HG03432 (cell line): ENCODE data around the gene STX17.
"Not testable (repeated sequence)": the region's sequence is repeated elsewhere in the genome, so short reads cannot be mapped to it uniquely, and the experiment has no call there.

Source experiments
- ATAC-seq: cut with Tn5 transposase; IDR thresholded peaks from one replicate; pipeline ENCODE4 v1.9.1; 2021; ENCODE audit warnings: mild to moderate bottlenecking, moderate library complexity; ENCODE audit not compliant: unreplicated experiment

Gene STX17

DNA sequence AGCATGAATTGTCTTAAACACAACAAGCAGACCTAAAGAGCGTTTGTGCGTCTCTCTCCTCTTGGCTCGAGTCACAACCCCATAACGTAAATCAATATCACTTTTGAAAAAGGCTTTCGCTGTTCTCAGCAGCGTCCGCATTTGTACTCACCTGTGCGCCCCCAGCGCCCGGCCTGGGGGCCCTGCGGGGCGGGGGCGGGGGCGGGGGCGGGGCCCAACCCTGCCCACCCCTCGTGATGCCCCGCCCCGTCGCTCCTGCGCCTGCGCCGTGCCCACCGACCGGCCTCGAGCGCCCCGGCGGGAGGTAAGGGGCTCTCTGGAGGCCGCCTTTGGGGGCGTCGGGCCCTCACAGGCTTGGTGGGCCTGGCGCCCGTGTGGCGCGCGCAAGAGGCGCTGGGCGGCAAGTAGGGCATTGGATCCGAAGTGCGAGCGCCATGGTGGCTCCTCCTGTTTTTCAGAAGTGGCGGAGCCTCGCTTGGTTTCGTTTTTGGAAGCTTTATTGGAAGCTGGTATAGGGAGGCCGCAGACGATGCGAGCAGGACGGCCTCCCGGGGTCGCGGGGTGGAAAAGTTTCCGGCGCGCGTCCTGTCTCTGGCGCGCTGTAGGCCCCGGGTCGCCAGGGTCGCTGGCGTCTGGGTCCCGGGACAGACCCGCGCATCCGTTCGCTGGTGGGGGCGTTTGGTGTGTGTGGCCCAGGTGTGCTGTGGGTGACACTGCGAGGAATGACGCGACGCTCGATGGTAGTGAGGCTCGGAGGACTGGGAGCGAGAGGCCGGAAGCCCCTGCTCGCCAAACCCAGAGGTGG is at the start of gene STX17:
Gene STX17 (plus strand): TSS at position 252 of the 805 bp plus-strand sequence. CDS start 8,586 bp downstream, outside the sequence.
- ATAC-seq = peak; percentile 87

DNA sequence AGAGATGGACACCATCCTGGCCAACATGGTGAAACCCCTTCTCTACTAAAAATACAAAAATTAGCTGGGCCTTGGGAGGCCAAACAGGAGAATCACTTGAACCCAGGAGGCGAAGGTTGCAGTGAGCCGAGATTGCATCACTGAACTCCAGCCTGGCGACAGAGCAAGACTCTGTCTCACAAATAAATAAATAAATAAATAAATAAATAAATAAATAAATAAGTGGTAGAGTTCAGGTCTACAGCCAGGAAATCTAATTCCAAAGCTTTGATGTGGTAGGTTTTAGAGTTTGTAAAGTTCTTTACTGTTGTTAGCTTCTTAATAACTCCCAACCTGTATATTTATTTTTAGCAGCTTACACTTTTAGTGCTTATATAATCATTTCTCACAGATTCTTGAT is 48.9 kb upstream of the STX17 start:
- not testable (repeated sequence) for ATAC-seq

DNA sequence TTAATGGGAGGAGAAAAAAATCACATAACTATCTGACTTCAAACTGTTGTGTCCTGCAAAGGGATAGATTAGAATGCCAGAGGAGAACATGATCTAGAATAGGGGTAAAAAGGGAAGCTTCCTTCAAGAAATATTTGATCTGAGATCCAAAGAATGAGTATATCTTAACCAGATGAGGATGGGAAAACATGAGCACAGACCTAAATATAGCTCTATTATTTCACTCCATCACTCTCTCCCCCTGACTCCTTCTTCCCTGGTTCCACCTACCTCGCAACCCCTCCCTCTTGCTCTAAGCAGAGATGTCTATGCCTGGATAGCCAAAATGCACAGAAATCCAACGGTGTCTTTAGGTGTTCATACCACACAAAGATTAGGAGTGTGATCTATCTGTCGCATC is 48.4 kb upstream of the STX17 start:
- ATAC-seq = no peak

DNA sequence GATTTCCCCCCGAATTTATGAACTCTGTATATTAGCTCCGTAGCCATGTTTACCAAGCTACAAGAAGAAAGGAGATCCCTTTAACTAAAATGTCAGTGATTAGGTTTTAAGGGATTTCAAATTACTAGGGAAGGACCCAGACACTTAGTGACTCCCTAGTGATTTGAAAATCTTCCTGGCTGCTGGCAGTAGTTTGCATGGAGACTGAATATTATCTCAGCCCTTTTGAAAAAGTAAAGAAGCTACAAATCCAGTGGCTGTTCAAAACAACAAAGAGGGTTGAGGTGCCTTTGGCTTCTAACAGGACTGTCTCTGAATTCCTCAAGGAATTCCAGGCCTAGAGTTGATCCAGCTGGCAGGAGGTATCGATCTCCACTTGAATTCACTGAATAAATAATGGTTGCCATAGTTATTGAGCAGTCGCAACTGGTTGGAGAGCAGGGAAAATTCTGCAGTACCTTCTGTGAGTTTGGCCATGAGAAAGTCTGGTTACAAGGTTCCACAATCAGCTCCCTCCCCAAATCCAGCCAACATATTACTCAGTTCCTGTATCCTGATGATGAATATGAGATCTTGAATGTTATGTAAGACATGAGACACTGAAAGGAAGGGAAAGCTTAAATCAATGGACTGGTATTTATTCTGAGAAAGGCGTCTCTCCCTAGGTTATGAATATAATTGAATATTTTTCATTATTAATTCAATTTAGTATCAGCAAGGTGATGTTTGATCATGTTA is 47.0 kb upstream of the STX17 start:
- no peak for ATAC-seq

DNA sequence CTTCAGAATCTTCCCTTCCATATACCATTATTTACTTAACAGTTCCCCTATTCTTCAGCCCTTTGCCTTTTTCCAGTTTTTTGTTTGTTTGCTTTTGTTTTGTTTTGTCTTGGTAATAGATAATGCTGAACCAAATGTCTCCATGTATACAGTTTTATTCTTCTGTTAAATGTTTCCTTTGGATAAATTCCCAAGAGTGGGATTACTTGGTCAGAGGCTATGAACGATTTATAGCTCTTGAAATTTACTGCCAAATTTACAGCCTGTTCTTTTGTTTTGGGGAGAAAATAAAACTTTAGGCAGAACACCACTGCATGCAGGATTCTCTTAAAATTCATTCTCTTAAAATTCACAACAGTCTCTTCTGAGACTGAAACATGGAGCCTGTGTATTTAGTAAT is 46.2 kb upstream of the STX17 start:
- ATAC-seq = no peak

DNA sequence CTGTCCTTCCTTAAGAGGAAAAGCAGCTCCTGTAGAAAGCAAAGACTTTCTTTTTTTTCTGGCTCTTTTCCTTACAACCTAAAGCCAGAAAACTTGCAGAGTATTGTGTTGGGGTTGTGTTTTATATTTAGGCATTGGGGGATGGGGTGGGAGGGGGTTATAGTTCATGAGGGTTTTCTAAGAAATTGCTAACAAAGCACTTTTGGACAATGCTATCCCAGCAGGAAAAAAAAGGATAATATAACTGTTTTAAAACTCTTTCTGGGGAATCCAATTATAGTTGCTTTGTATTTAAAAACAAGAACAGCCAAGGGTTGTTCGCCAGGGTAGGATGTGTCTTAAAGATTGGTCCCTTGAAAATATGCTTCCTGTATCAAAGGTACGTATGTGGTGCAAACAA is 42.5 kb upstream of the STX17 start:
- no peak for ATAC-seq

DNA sequence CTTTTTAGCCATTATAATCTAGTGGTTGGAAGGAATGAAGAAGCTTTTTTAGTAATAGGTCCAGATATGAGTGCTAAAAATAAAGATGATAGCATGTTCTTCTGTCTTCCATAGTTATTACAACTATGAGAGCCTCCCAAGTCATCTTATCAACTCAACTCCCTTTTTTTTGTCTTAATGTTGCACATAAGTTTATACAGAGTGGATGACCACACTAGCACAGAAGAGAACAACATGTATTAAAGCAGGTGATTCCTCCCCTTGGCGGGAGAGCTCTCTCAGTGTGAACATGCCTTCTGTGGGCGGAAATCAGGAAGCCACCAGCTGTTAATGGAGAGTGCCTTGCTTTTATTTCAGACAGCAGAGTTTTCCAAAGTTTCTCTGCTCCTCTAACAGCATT is 40.1 kb upstream of the STX17 start:
- ATAC-seq = no peak

DNA sequence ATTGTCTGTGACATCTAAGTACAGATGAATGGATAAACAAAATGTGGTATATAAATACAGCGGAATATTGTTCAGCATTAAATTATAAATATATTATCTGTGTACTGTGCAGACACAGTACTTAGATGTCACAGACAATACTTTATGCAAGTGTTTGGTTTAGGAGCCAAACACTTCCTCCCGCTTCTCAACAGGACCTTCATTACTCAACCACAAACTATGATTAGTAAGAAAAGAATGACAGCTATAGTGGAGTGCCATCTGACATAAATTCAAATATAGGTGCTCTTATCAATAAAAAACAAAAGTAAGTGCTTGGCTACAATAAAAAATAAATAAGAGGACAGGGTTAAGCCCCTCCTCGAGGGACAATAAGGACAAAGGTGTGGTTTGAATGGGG is 38.9 kb upstream of the STX17 start:
- no peak for ATAC-seq

DNA sequence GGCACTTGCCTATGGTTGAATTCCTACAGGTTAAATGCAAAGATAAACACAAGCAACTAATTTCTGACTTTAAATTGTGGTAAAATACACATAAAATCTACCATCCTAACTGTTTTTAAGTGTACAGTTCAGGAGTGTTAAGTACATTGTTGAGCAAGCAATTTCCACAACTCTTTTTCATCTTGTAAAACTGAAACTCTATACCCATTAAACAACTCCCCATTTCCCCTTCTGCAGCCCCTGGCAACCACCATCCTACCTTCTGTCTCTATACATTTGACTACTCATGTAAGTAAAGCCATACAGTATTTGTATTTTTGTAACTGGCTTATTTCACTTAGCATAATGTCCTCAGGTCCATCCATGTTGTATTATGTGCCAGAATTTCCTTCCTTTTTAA is 38.5 kb upstream of the STX17 start:
- ATAC-seq = peak; percentile 73

DNA sequence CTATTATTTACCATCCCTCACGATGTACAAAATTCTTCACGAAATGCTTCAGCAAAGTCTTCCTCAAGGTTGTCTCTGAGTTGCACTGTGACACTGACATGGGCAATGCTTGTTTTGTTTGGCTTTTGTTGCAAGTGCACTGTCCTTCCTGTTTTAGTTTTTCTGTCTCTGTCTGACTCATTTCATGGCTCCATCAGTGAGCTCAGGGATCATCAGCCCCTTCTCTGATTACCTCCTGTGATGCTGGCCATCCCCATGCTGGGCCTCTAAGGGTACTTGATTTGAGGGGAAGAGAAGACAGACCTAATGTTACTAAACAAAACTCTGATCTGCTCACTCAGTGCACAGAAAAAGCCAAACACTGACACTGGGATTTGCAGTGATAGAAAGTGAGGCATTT is 37.6 kb upstream of the STX17 start:
- ATAC-seq = peak; percentile 81

DNA sequence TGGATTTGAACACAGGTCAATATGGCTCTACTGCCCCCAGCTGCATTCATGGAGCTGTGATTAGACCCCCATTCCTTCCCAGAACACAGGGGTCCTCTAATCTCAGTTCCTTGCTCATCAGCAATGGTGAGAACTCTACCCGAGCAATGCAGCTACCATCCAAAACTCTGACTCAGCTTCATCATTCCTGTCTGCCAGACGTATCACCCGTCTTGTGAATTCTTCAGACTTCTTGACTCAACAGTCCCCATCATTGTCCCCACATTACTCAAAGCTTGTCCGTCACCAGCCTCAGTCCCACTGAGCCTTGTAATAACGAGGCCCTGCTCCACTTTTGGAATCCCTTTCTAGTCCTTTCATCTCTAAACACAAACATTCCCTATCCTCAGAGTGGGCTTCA is 36.3 kb upstream of the STX17 start:
- ATAC-seq = no peak

DNA sequence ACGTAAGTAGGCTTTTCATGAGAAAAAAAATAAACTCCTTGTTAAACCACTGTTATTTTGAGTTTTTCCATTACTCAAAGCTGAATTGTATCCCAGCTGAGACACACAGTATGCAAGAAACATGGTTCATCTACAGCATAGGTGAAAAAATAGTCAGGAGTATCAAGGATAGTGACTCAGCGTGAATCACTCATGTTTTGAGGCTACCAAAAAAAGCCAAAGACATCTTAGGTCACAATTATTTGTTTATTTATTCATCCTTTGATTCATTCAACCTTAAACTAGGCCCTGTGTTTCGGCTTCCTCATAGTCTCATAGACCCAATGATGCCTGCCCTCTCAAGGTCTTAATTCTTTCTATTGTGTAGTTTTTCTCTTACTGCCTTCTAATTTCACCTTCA is 32.9 kb upstream of the STX17 start:
- ATAC-seq = no peak

DNA sequence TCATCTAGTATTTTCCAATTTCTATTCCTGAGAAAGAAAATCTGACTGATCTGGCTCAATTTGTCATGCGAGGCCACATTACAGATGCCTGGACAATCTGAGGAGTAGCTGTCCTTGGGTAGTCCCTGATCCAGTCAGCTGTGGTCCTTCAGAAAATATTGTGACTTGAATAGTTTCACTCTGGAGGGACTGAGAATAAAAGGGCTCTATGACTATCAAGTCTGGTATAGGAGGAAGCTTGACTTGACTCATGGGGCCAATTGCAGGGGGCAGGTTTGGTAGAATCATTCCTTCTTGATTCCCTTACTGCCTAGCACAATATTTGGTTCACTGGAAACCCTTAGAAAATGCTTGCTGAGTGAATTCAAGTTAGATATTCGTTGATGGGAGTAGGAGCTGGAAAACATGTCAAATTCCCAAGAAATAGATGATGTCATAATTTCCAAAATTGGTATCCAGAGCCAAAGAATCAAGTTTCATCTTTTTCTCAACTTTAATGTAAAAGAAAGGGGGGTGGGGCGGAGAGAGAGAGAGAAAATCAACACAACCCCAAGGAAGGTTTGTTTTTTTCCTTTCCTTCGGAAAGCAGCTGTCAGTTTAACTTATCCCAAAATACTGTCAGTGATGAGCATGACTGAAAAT is 32.4 kb upstream of the STX17 start:
- no peak for ATAC-seq

DNA sequence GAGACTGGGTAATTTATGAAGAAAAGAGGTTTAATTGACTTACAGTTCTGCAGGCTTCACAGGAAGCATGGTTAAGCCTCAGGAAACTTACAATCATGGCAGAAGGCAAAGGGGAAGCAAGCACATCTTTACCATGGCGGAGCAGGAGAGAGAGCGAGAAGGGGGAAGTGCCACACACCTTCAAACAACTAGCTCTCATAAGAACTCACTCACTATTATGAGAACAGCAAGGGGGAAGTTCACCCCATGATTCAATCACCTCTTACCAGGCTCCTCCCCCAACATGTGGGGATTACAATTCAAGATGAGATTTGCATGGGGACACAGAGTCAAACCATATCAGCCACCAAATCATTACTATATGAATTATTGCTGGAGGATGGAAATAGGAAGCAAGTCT is 30.3 kb upstream of the STX17 start:
- ATAC-seq = no peak

DNA sequence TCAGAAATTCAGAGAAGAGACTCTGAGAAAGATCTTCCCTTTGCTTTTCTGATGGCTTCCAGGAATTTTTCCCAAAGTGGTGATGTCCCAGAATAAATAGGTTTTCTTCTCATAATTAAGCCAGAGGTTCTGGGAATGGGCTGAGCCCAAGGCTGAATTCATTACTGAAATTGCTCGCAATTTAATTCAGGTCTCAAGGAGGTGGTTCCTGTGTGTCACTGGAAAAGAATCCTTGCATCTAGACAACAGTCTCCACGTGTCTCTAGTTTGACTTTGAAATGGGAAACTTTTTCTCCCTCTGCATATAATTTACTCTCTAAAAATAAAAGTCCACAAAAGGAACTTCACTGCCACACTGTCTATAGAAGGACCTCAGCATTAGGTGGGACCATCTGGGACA is 27.8 kb upstream of the STX17 start:
- no peak for ATAC-seq

DNA sequence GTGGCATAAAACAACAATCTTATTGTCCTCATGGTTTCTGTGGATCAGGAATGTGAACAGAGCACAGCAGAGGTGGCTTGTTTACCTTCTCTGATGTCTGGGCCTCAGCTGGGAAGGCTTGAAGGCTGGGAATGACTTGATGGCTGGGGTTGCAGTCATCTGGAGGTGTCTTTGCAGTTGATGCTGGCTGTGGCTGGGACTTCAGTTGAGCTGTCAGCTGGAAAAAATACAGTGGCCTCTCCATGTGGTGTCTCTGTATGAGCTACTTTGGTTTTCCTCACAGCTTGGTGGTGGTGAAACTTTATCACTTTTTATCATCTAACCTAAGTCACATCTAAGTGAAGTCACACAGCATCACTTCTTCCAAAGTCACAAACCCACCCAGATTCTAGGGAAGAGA is 24.7 kb upstream of the STX17 start:
- no peak for ATAC-seq

DNA sequence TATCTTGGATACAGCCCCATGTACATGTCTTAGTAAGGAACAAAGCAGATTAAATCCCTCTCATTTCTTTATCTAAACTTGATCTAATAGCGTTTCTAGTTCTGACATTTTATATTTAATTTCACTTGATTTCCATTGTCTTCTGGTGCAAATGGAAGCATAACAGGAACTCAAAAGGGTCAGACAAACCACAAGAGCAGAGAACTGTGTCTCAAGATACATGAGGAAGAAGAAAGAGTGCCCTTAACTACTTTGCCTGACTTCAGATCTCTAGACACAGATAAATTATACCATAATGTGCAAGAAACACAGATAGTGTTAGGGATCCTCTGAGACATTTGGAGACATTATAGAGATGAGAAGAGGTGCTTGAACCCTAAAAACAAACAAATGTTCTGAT is 20.7 kb upstream of the STX17 start:
- no peak for ATAC-seq

DNA sequence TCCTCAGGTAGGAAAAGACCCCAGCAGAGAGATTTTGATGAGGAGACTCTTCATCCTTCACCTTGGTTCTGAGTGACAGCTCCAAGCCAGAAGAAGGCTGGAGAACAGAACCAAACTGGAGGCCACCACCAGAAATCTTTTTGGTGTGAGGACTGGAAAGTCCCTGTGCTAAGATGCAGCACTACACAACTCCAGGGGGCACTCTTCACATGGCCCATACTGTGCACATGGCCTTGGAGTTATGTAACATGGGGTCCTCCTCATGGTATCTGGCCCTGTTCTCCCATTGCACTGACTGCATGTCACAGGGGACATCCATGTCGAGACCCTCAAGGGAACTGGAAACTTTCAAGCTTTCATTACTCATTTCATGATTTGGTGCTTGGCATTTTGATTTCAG is 17.3 kb upstream of the STX17 start:
- no peak for ATAC-seq

DNA sequence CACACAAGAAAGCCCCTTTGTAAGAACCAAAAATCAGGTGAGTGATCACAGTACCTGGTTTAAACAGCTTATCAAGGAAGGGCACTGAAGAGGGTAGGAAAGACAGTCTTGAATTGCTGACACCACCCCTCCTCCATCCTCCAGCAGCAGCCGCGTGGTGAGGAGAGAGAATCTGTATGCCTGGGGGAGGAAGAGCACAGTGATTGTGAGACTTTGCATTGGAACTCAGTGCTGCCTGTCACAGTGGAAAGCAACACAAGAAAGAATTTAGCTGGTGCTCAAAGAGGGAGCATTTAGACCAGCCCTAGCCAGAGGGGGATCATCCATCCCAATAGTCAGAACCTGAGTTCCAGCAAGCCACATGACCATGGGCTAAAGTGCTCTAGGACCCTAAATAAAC is 11.6 kb upstream of the STX17 start:
- ATAC-seq = no peak

DNA sequence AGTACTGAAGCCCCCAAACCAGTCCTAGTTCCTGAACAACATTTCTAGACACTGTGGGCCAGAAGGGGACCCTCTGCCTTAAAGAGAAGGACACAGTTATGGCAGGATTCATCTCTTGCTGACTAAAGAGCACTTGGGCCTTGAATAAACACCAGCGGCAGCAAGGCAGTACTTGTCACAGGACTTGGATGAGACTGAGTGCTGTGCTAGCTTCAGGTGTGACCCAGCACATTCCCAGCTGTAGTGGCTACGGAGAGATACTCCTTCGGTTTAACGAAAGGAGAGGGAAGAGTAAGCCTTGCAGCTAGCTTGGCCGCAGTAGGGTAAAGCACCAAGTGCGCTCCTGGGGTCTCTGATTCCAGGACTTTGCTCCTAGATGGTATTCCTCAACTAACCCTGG is 10.9 kb upstream of the STX17 start:
- no peak for ATAC-seq

DNA sequence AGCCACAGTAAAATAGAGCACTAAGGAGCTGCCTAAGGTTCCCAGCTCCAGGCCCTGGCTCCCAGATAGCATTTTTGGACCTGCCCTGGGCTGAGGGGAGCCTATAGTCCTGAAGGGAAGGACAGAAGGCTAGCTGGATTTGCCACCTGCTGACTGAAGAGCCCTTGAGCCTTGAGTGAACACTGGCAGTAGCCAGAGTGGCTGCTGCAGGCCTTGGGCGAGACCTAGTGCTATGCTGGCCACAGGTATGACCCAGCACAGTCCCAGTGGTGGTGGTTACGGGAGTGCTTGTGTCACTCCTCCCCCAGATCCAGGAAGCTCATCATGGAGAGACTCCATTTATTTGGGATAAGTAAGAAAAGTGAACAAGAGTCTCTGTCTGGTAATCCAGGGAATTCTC is 10.3 kb upstream of the STX17 start:
- ATAC-seq = no peak

DNA sequence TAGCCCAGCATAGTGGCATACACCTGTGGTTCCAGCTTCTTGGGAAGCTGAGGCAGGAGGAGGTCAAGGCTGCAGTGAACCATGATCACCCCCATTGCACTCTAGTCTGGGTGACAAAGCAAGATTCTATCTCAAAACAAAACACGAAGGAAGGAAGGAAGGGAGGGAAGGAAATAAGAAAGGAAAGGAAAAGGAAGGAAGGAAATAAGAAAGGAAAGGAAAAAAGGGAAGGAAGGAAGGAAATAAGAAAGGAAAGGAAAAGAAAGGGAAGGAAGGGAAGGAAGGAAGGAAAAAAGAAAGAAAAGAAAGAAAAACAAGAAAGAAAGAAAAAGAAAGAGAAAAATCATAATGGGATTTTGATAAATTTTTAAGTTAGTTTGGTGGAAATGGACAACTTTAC is 3.1 kb upstream of the STX17 start:
- no peak for ATAC-seq
